K562 (cell line): ENCODE measurements around the gene LEAP2. TPM values are rescaled to one million over a fixed set of nuclear protein-coding genes. Genes with fewer than 3 reads are reported as not detected.

Experiments
- ATAC-seq: fragments of 200-7000 bp; cut with Tn5 transposase; 3 replicates; pipeline ENCODE4 v1.9.1; 2020; ENCODE audit warnings: moderate library complexity
- BruUV-seq: library from RNA; stranded (reverse); fragments of 400-500 nt; replicated peaks from 2 replicates; lab custom pipeline; 2021; lab: Mats Ljungman, UMichigan
- CTCF ChIA-PET: fragments of 300-600 bp; formaldehyde crosslinking; extraction: SDS; loops from one replicate; lab custom pipeline; 2021; ENCODE audit warnings: low intra/inter-chr PET ratio; lab: Yijun Ruan, JAX
- POLR2A ChIA-PET: fragments of 300-600, 350-650 bp; sonication (Branson Sonifier 250); formaldehyde crosslinking; extraction: SDS; loops from one replicate; lab custom pipeline; 2021; ENCODE audit warnings: antibody characterized with exemption, inconsistent platforms; lab: Yijun Ruan, JAX
- DNase-seq, 4 experiments: peaks; one replicate each; pipeline versions ENCODE4 v3.0.0 to v3.0.0-alpha.2; 2011 to 2018; ENCODE audit warnings: low spot score in 3 of 4, mixed read lengths in 3 of 4; ENCODE audit errors: extremely low read depth in 1 of 4
- FAIRE-seq: peaks from 2 replicates; lab custom pipeline; 2011; peaks lifted over from hg19 to GRCh38; lab: Jason Lieb, UNC
- H2AFZ ChIP-seq: 2 replicates; pipeline ENCODE4 v1.6.0; 2011; ENCODE audit warnings: low read depth, low read length, control low read depth, inconsistent platforms
- H3K27ac ChIP-seq: fragments of 200-600 bp; 3 replicates; pipeline ENCODE4 v1.8.0; 2011; ENCODE audit warnings: low read depth, mild to moderate bottlenecking, control low read depth, inconsistent platforms, low read length, moderate library complexity, mixed read lengths; ENCODE audit errors: extremely low read depth
- H3K27me3 ChIP-seq, 2 experiments: fragments of 300-600 bp in 1 of 2; 2 replicates in 1 of 2; 3 replicates in 1 of 2; pipeline versions ENCODE4 v1.6.0 to v1.8.0; 2011; ENCODE audit warnings: inconsistent platforms in 2 of 2, low read length in 2 of 2, mild to moderate bottlenecking in 1 of 2, mixed read lengths in 1 of 2, moderate library complexity in 1 of 2; ENCODE audit not compliant: control insufficient read depth in 2 of 2, insufficient read depth in 2 of 2
- H3K36me3 ChIP-seq: fragments of 300-600 bp; 3 replicates; pipeline ENCODE4 v1.8.0; 2011; ENCODE audit warnings: mild to moderate bottlenecking, low read length, inconsistent platforms; ENCODE audit not compliant: control insufficient read depth, insufficient read depth
- H3K4me1 ChIP-seq, 2 experiments: fragments of 200-600 bp in 1 of 2; replicated peaks in 1 of 2; 2 replicates in 1 of 2; 3 replicates in 1 of 2; pipeline versions ENCODE4 v1.5.1 to v1.8.0; 2011; ENCODE audit warnings: inconsistent platforms in 2 of 2, low read length in 2 of 2, mild to moderate bottlenecking in 1 of 2, mixed read lengths in 1 of 2, moderate library complexity in 1 of 2; ENCODE audit not compliant: control insufficient read depth in 2 of 2, insufficient read depth in 2 of 2
- H3K4me2 ChIP-seq: 2 replicates; pipeline ENCODE4 v1.6.1; 2011; ENCODE audit warnings: low read length, control low read depth, inconsistent platforms, mixed read lengths; ENCODE audit not compliant: insufficient read depth
- H3K4me3 ChIP-seq: fragments of 200-600 bp; sonication (generic), shearing (Covaris generic); 2 replicates; pipeline ENCODE4 v1.5.1; 2016; ENCODE audit warnings: control low read depth, inconsistent platforms
- H3K79me2 ChIP-seq: fragments of 200-600 bp; 3 replicates; pipeline ENCODE4 v1.8.0; 2011; ENCODE audit warnings: low read length, inconsistent platforms; ENCODE audit not compliant: control insufficient read depth, insufficient read depth
- H3K9ac ChIP-seq, 2 experiments: 2 replicates each; pipeline versions ENCODE4 v1.6.0 to v1.6.1; 2011; ENCODE audit warnings: low read depth in 2 of 2, low read length in 2 of 2, control low read depth in 1 of 2, inconsistent platforms in 1 of 2, mild to moderate bottlenecking in 1 of 2, mixed read lengths in 1 of 2; ENCODE audit not compliant: insufficient read depth in 1 of 2
- H3K9me1 ChIP-seq: one replicate; pipeline ENCODE4 v1.6.0; 2011; ENCODE audit warnings: inconsistent platforms, mild to moderate bottlenecking, low read length, moderate library complexity; ENCODE audit not compliant: control insufficient read depth, insufficient read depth
- H3K9me3 ChIP-seq: replicated peaks from 2 replicates; pipeline ENCODE4 v1.5.1; 2011; ENCODE audit warnings: low read depth, low read length, inconsistent platforms; ENCODE audit not compliant: control insufficient read depth, insufficient read depth
- H4K20me1 ChIP-seq: replicated peaks from 2 replicates; pipeline ENCODE4 v1.6.1; 2011; ENCODE audit warnings: low read length, inconsistent platforms, mixed read lengths; ENCODE audit not compliant: control insufficient read depth, insufficient read depth
- CCNT2 ChIP-seq: IDR thresholded peaks from 2 replicates; pipeline ENCODE4 v1.6.1; 2011; ENCODE audit warnings: borderline replicate concordance, low read depth, mild to moderate bottlenecking, moderate library complexity, mixed read lengths, low read length; ENCODE audit not compliant: insufficient read length; ENCODE audit errors: extremely low read depth
- DMBX1 ChIP-seq: fragments of 250-450 bp; sonication (Bioruptor Pico); IDR thresholded peaks from 2 replicates; pipeline ENCODE4 v1.8.0; 2022; ENCODE audit warnings: inconsistent platforms, mild to moderate bottlenecking, moderate library complexity, borderline replicate concordance
- EP300 ChIP-seq: IDR thresholded peaks from 2 replicates; pipeline ENCODE4 v1.6.1; 2012; ENCODE audit warnings: low read length, improper control_type of control experiment
- FOS ChIP-seq: IDR thresholded peaks from 3 replicates; pipeline ENCODE4 v1.6.1; 2011; ENCODE audit not compliant: insufficient read length; ENCODE audit errors: extremely low read depth
- GATAD2A ChIP-seq: fragments of 450-650 bp; IDR thresholded peaks from 2 replicates; pipeline ENCODE4 v1.6.1; 2017
- MEF2A ChIP-seq: IDR thresholded peaks from 2 replicates; pipeline ENCODE4 v1.6.1; 2011; ENCODE audit warnings: low read depth, mild to moderate bottlenecking, low read length, moderate library complexity; ENCODE audit not compliant: control insufficient read depth
- POU5F1 ChIP-seq: fragments of 150-350 bp; IDR thresholded peaks from 2 replicates; pipeline ENCODE4 v1.6.1; 2014; ENCODE audit warnings: borderline replicate concordance, low read length, low read depth, mild to moderate bottlenecking; ENCODE audit not compliant: partially characterized antibody
- SMAD1 ChIP-seq: fragments of 150-350 bp; IDR thresholded peaks from 2 replicates; pipeline ENCODE4 v1.6.1; 2014; ENCODE audit warnings: low read length, low read depth; ENCODE audit not compliant: partially characterized antibody
- WGBS: fragments of 100-300 bp; shearing (Covaris generic); methylation state at CpG from one replicate; pipeline ENCODE4 v1.1.6; 2016; ENCODE audit warnings: low coverage, mixed read lengths; ENCODE audit not compliant: insufficient coverage; ENCODE audit errors: missing lambda C conversion rate; 5-methylcytosine and 5-hydroxymethylcytosine counted together
- in situ Hi-C: fragments of 300-500 bp; cut with MboI; formaldehyde crosslinking; loops from 4 replicates; pipeline ENCODE4 v1.15.0; 2018; ENCODE audit warnings: inconsistent platforms, mixed read lengths
- intact Hi-C: fragments of 100-400 bp; cut with micrococcal nuclease; formaldehyde crosslinking; loops from 2 replicates; pipeline ENCODE4 v1.14.2; 2022
- polyA plus RNA-seq, 8 experiments: library from polyadenylated mRNA; depleted of rRNA in 4 of 8; stranded (reverse) in 5 of 8; unstranded in 3 of 8; fragments of >200 nt; fragmentation: Nextera tagmentation in 2 of 8; fragmentation: Illumina TruSeq in 1 of 8; extraction: Ambion mirVana in 2 of 8; extraction: Trizol in 1 of 8; gene quantifications; 2 replicates each; pipeline versions ENCODE4 v1.2.1 to v1.2.3, GENCODE V29; 2011 to 2014; ENCODE audit warnings: inconsistent platforms in 1 of 8, missing spikeins in 1 of 8
- total RNA-seq, 7 experiments: library from RNA; depleted of rRNA in 6 of 7; stranded (reverse); fragments of >200 nt in 6 of 7; fragmentation: Illumina TruSeq in 2 of 7; extraction: Trizol in 2 of 7; gene quantifications; 2 replicates each; pipeline versions ENCODE4 v1.2.1 to v1.2.3, GENCODE V29; 2011 to 2021; ENCODE audit warnings: low replicate concordance in 1 of 7
- TF ChIP-seq, protein P1 (sequence below): sonication (generic); formaldehyde crosslinking; IDR thresholded peaks from 2 replicates; pipeline ENCODE4 v1.8.1; 2022; ENCODE audit warnings: missing genetic modification reagents

Gene LEAP2
- total and polyA plus RNA-seq, 9 of the 15 experiments (the other 6 are each of a cell fraction or from before 2014, with no cell fraction given), result 1.1 to 5.6 (median 2.5) TPM

DNA sequence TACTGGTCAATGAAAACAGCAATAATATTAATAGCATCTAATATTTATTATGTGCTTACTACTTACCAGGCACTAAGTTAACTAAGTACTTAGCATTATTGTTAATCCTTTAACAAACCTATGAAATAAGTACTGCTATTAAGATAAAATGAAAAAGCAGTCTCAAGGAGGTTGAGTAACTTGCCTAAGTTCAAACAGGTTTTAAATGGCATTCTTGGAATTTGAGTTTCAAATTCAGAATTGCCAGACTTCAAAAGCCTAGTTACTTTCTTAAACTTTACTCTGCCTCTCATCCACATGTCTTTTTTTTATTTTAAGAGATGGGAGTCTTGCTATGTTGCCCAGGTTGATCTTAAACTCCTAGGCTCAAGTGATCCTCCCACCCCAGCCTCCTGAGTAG, 16.0 kb downstream of the LEAP2 start:
- Histone ChIP-seq H3K27ac (no peak overlapping the region), H4K20me1 (no peaks in the 10 kb centered on the region), H3K36me3 (peaks cover 78% of the 10 kb centered on the region), H3K9ac (no peak overlapping the region), H3K79me2 (no peaks in the 10 kb centered on the region), H3K4me2 (no peak overlapping the region), H3K4me1 (no peaks in the 10 kb centered on the region), H3K4me3 (no peak overlapping the region), H2AFZ (no peak overlapping the region), H3K27me3 (no peaks in the 10 kb centered on the region), H3K9me3 (no peaks in the 10 kb centered on the region), H3K9me1 (no peaks in the 10 kb centered on the region)
- FAIRE-seq (no peak), ATAC-seq (no peak), DNase-seq (no peak)
- in situ Hi-C loops, result no loop called here
- no TSS peak for BruUV-seq
- CTCF ChIA-PET, result no interaction called here
- POLR2A ChIA-PET, result no interaction called here
- intact Hi-C loops, result loop anchor here (10.0 kb wide), 1 partner anchor 215 kb away; the partner anchor contains the start of gene IL4
- TF ChIP-seq POU5F1 (no peak), CCNT2 (no peak)
- TF ChIP-seq, protein P1, sequence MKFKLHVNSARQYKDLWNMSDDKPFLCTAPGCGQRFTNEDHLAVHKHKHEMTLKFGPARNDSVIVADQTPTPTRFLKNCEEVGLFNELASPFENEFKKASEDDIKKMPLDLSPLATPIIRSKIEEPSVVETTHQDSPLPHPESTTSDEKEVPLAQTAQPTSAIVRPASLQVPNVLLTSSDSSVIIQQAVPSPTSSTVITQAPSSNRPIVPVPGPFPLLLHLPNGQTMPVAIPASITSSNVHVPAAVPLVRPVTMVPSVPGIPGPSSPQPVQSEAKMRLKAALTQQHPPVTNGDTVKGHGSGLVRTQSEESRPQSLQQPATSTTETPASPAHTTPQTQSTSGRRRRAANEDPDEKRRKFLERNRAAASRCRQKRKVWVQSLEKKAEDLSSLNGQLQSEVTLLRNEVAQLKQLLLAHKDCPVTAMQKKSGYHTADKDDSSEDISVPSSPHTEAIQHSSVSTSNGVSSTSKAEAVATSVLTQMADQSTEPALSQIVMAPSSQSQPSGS (CRISPR knock-in tag), result no peak
- TF ChIP-seq, all 486 proteins: peak for 0

- no peaks in the 10 kb centered on the region for H3K27me3 ChIP-seq
- no peak overlapping the region for H3K9ac ChIP-seq
- FAIRE-seq (no peak), DNase-seq (no peak), ATAC-seq (no peak)
- no peak overlapping the region for H3K4me3 ChIP-seq
- H4K20me1 ChIP-seq, result no peaks in the 10 kb centered on the region
- ChIA-PET POLR2A (interaction anchor here (1.1 kb wide), 2 partner anchors 135 to 161 kb away, joined by 3 read pairs; partner anchors contain the start of gene HSPA4), CTCF (no interaction called here)
- no peaks in the 10 kb centered on the region for H3K79me2 ChIP-seq
- no peaks in the 10 kb centered on the region for H3K4me1 ChIP-seq
- H3K36me3 ChIP-seq, result peaks cover 88% of the 10 kb centered on the region
- WGBS, result 90% methylated on average over 4 of the region's 4 CpGs
- H3K27ac ChIP-seq, result no peak overlapping the region
- in situ Hi-C loops (no loop called here), intact Hi-C loops (no loop called here)
- no peak overlapping the region for H3K4me2 ChIP-seq
- H3K9me1 ChIP-seq, result no peaks in the 10 kb centered on the region
- no peaks in the 10 kb centered on the region for H3K9me3 ChIP-seq
- no peak overlapping the region for H2AFZ ChIP-seq
- BruUV-seq, result no TSS peak
- TF ChIP-seq SMAD1 (no peak), FOS (no peak), MEF2A (no peak), GATAD2A (no peak), DMBX1 (CRISPR knock-in tag) (no peak), EP300 (no peak)
Observed at GRCh38 chr5:132890817-132891216, 17.3 kb downstream of the LEAP2 start.
